Stimulated activated CD8-positive, alpha-beta memory T cell treated with anti-CD3 and anti-CD28 coated beads, Interleukin-15, amount 100 ng/mL, for 48 hours (primary cell): ENCODE results near the gene CCDC87.
"Not testable (repeated sequence)": the region's sequence is repeated elsewhere in the genome, so short reads cannot be mapped to it uniquely, and the experiment has no call there.

ENCODE experiments used
- DNase-seq, 2 donors: peaks; one replicate each; pipeline ENCODE4 v3.0.0-alpha.2; 2020; ENCODE audit warnings: low read depth in 2 of 2

The CCDC87 gene

DNA sequence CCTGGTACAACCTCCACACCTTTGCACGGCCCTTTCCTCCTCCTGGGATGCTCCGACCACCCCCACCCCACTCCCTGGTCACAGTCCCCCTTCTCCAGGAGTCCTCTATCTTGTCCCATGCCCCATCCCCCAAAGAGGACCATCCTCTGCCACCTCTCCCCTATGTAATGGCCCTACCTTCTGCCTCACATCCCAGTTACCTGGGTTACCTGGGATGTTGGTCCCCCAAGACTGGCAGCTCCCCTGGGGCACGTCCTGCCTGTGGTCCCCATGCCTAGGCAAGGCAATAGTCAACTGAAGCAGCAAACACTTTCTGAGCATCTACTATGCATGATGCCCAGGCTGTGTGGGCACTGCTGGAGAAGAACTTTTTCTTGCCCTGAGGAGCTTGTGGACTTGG, 37.4 kb downstream of the CCDC87 start:
- DNase-seq: no peak

GRCh38 chr11:66554602-66555001, 38.3 kb downstream of the CCDC87 start:
- no peak for DNase-seq

DNA sequence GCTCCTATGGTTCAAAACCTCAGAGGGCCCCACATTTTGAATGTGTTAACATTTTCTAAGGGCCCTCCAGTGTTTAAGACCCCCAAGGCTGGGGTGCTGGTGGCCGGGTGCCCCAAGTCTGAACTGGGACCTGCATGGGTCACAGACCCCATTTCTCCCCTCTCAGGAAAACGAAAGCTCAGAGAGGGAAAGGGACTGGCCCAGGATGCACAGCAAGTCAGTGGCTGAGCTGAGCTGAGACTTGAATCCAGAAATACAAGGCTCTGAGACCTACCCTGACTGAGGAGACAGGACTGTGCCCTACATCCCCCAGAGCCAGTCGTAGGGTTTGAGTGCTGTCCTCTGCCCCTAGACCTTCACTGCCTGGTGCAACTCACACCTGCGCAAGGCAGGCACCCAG, 42.0 kb downstream of the CCDC87 start:
- DNase-seq: no peak

DNA sequence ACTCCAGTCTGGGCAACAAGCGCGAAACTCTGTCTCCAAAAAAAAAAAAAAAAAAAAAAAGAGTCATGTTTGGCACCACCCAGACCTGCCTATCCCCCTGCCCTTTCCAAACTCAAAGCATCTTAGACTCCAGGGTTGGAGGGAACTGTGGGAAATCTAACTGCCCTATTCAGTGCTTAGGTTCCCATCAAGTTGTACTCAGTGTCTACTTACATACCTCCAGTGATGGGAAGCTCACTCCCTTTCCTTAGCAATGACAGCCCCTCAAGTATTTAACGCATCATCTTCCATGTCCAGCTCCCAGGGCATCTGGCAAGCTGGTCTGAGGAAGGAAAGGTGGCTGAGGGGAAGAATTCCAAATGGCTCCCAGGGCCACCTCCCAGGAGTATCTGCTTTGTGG, 43.2 kb downstream of the CCDC87 start:
- DNase-seq: no peak

DNA sequence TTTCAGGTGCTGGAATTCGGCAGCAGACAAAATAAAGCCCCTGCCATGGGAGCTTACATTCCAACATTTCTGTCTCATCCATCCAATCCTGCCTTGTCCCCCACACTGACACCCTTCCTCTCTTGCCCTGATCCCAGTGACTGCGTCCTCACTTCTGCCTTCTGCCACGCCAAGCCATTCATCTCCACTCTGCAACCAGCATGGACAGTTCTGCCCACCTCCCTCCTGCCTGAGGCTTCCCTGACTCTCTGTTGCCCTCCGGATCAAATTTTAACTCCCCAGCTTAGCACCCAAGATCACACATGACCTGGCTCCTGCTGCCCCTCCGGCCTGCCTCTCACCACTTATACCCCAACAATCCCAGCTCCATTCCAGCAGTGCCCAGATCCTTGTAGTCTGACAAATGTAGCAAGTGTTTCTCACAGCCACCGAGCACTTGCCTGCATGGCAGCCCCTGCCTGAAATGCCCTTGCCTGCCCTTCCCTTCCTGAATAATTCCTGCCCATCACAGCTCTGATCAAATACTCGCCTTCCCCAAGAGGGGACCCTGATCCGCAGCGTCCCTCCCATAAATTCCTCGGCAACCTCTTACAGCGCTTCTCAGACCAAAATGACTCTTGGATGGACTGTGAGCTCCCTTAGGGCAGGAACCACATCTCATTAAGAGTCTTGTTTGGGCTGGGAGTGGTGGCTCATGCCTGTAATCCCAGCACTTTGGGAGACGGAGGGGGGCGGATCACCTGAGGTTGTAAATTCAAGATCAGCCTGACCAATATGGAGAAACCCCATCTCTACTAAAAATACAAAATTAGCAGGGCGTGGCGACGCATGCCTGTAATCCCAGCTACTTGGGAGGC, 43.9 kb downstream of the CCDC87 start:
- DNase-seq: no peak

- no peak for DNase-seq
Observed at GRCh38 chr11:66548041-66548440, 44.8 kb downstream of the CCDC87 start.

DNA sequence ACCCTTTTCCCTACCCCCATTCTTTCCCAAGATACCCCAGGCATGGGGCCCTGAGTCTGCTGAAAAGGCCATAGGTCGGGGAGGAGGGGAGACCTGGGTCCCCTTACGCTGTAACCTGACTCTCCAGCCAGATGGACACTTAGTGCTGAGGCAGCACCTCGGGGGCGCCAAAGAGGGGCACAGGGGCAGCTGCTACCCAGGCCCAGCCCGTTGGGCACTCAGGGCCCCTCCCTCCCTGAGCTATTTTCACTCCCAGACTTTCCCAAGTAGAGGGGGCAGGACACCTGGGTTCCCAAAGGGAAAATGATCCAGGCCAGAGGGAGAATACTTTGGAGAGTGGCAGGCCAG, 45.2 kb downstream of the CCDC87 start:
- no peak for DNase-seq

DNA sequence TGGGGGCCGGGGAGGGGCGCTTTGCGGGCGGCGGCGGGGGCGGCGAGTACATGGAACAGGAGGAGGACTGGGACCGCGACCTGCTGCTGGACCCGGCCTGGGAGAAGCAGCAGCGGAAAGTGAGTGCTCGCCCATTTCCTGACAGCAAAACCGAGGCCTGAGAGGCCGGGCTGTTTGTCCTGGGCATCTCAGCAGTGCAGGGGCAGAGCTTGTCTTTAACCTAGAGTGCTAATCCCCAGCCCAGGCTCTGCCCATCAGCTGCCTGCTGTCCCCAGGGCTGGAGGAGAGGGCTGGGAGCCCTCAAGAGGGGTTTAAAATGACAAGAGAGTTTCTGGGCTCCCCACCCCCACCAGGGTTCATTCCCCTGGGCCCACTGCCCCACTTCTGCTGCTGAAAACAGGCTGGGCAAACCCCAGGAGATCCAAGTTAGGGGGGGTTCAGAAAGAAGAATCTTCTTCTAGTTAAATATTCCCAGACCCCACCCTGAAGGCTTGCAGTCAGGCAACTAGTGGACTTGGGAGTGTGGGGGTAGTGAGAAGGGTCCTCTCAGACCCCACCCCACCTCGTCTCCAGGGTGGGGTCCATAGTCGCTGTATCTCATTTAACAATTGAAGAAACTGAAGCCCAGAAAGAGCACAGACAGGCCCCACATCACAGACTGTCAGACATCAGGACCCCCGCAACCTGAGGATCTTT, 45.7 kb downstream of the CCDC87 start:
- no peak for DNase-seq

- DNase-seq: no peak
Observed at GRCh38 chr11:66546368-66546965, 46.4 kb downstream of the CCDC87 start, which contains the start of gene ACTN3. TSS of gene ACTN3 (plus strand) at chr11:66546903. CDS start at chr11:66546938, 35 bp downstream.

GRCh38 chr11:66545701-66546367, 47.0 kb downstream of the CCDC87 start, which contains the start of gene ZDHHC24:
TSS of gene ZDHHC24 (minus strand) at chr11:66546048. CDS start at chr11:66546003, 45 bp downstream.
- peak; percentile 88 to 93 for DNase-seq

- not testable (repeated sequence) for DNase-seq
Observed at GRCh38 chr11:66544952-66545351, 47.9 kb downstream of the CCDC87 start.

DNA sequence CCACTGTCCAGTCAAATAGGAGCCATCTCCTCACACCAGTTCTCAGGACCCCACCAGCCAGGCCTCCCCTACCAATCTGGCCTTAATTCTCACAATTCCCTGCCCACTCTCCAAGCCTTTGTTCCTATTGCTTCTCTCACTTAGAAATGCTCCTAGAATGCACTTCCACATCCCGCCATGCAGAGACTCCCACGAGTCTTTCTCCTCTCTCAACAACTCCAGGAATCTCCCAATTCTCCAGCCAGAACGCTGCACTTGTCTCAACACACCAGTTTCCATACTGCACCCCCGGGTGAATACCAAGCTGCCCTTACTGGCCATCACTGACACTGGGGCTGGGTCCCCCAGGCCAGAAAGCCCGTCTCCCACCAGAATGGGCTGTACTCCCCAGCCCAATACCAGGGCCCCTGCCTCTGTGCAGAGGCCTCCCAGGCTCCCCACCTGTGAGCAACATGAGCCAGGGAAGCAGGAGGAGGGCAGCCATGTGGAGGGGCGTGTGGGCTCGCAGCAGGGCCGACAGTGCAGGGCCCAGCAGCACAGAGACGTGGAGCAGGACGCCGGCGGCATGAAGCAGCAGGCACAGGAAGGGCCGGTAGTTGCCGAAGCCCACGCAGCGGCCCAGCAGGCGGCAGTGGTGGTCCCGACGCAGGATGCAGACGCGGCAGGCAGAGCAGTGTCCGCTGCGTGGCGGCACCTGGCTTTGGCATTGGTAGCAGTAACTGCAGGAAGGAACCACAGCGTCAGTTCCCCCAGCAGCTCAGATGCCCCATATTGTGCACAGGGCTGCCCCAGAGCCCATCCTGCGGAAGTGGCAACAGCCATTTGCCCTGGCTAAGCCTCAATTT, 49.4 kb downstream of the CCDC87 start:
- DNase-seq: peak; percentile 50 to 55

- no peak for DNase-seq
Observed at GRCh38 chr11:66542362-66542761, 50.5 kb downstream of the CCDC87 start.

DNA sequence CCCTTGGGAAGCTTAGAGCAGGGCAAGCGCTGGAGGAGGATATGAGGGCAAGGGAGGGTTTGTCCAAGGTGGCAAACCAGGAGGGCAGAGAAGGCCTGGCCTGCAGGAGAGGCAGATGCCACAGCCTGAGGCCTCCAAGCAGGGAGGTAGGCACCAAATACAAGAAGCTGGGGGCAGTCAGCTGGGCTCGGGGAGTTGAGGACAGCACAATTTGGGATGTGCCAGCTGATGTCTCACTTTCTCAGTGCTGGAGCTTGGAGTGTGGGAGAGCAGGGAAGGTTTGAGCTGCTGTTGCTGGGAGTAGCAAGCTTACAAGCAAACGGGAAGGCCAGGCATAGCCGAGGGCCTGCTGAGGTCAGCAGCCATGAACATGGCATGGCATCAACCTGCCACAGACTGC, 51.0 kb downstream of the CCDC87 start:
- DNase-seq: no peak

DNA sequence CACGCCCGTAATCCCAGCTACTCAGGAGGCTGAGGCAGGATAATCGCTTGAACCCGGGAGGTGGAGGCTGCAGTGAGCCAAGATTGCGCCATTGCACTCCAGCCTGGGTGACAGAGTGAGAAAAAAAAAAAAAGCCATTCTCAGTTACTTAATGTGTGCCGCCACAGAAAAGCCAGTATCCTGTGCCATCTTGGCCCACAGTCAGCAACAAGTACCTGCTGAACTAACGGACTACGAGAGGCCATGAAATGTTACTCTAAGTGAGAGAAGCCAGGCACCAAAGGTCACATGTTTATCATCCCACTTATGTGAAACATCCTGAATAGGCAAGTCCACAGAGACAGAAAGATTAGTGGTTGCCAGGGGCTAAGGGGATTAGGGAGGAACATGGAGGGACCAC, 52.3 kb downstream of the CCDC87 start:
- DNase-seq: not testable (repeated sequence)
